HG03280 (cell line): ENCODE results near the gene CEBPB.
"Not testable (repeated sequence)": the region's sequence is repeated elsewhere in the genome, so short reads cannot be mapped to it uniquely, and the experiment has no call there.

Experiments used
- ATAC-seq: cut with Tn5 transposase; IDR thresholded peaks from one replicate; pipeline ENCODE4 v1.9.1; 2021; ENCODE audit warnings: mild to moderate bottlenecking, moderate library complexity; ENCODE audit not compliant: unreplicated experiment

CEBPB gene

GRCh38 chr20:50192364-50193198 is 2.0 kb downstream of the CEBPB start:
- no peak for ATAC-seq

- ATAC-seq = no peak
These were observed 2.7 kb downstream of the CEBPB start for GRCh38 chr20:50193199-50193835.

GRCh38 chr20:50193836-50194421 is 3.3 kb downstream of the CEBPB start:
- ATAC-seq = no peak

GRCh38 chr20:50194422-50194830 is 3.8 kb downstream of the CEBPB start:
- ATAC-seq = no peak

GRCh38 chr20:50194831-50195523 is 4.3 kb downstream of the CEBPB start:
- no peak for ATAC-seq

GRCh38 chr20:50195524-50196120 is 5.0 kb downstream of the CEBPB start:
- ATAC-seq = no peak

- ATAC-seq = no peak
These were observed 5.6 kb downstream of the CEBPB start for GRCh38 chr20:50196248-50196647.

- no peak for ATAC-seq
These were observed 6.3 kb downstream of the CEBPB start for GRCh38 chr20:50196896-50197295.

- no peak for ATAC-seq
These were observed 7.0 kb downstream of the CEBPB start for GRCh38 chr20:50197463-50198179.

- ATAC-seq = no peak
These were observed 7.6 kb downstream of the CEBPB start for GRCh38 chr20:50198180-50198666.

GRCh38 chr20:50198716-50199115 is 8.1 kb downstream of the CEBPB start:
- ATAC-seq = no peak

- no peak for ATAC-seq
These were observed 9.1 kb downstream of the CEBPB start for GRCh38 chr20:50199703-50200102.

GRCh38 chr20:50200482-50201104 is 10.0 kb downstream of the CEBPB start:
- ATAC-seq = no peak

GRCh38 chr20:50201710-50202109 is 11.1 kb downstream of the CEBPB start:
- ATAC-seq = not testable (repeated sequence)

GRCh38 chr20:50202677-50203076 is 12.0 kb downstream of the CEBPB start:
- no peak for ATAC-seq

GRCh38 chr20:50203951-50204937 is 13.6 kb downstream of the CEBPB start:
- ATAC-seq = no peak

- ATAC-seq = no peak
These were observed 16.4 kb downstream of the CEBPB start for GRCh38 chr20:50207026-50207425.

GRCh38 chr20:50208085-50208491 is 17.5 kb downstream of the CEBPB start:
- no peak for ATAC-seq
